IMR-90 (cell line): ENCODE data around the gene TCP11.

Experiments used
- CEBPB ChIP-seq: IDR thresholded peaks from 2 replicates; pipeline ENCODE4 v1.6.1; 2012; ENCODE audit warnings: low read depth, low read length, improper control_type of control experiment
- TF ChIP-seq, protein P1 (sequence below): conservative IDR thresholded peaks from 2 replicates; pipeline ENCODE4 v1.5.1; 2012; ENCODE audit warnings: mild to moderate bottlenecking, low read depth, low read length, improper control_type of control experiment
- TF ChIP-seq, protein P2 (sequence below): fragments of 150-350 bp; IDR thresholded peaks from 2 replicates; pipeline ENCODE4 v1.6.1; 2017; ENCODE audit warnings: mild to moderate bottlenecking, antibody characterized with exemption, low read length, low read depth

DNA sequence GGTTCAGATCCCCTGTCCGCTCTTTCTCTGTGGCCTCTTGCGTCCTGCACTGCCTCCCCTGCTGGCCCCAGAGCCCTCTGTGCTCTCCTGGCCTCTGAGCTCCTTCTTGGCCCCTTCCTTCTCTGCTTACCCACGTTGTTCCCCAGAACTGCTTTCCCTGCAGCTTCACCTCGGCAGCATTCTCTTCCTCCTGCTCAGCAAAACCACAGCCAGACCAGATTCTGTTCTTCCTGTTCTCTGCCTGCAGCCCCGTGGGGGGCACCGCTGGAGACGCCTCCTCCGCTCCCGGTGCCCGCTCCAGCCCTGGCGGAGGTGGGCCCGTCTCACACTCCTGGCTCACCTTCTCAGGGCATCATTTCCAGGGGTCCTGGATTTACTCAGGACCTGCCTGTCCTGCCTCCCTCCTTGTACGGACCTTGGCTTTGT lies 59.7 kb downstream of the TCP11 start:
- TF ChIP-seq, protein P1, sequence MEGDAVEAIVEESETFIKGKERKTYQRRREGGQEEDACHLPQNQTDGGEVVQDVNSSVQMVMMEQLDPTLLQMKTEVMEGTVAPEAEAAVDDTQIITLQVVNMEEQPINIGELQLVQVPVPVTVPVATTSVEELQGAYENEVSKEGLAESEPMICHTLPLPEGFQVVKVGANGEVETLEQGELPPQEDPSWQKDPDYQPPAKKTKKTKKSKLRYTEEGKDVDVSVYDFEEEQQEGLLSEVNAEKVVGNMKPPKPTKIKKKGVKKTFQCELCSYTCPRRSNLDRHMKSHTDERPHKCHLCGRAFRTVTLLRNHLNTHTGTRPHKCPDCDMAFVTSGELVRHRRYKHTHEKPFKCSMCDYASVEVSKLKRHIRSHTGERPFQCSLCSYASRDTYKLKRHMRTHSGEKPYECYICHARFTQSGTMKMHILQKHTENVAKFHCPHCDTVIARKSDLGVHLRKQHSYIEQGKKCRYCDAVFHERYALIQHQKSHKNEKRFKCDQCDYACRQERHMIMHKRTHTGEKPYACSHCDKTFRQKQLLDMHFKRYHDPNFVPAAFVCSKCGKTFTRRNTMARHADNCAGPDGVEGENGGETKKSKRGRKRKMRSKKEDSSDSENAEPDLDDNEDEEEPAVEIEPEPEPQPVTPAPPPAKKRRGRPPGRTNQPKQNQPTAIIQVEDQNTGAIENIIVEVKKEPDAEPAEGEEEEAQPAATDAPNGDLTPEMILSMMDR: no peak
- no peak for TF ChIP-seq CEBPB
- TF ChIP-seq, protein P2, sequence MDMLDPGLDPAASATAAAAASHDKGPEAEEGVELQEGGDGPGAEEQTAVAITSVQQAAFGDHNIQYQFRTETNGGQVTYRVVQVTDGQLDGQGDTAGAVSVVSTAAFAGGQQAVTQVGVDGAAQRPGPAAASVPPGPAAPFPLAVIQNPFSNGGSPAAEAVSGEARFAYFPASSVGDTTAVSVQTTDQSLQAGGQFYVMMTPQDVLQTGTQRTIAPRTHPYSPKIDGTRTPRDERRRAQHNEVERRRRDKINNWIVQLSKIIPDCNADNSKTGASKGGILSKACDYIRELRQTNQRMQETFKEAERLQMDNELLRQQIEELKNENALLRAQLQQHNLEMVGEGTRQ: no peak
